ENCODE results near the gene NCEH1.

- TF ChIP-seq CTCF (IDR thresholded peaks at IDR 0.05) (no peak), ZFX (IDR thresholded peaks at IDR 0.05; ENCODE audit: borderline replicate concordance) (no peak)
Observed at GRCh38 chr3:172647080-172647479, 63.8 kb downstream of the NCEH1 start.
